H1 (cell line): ENCODE measurements around the gene MMP15. TPM values are rescaled to one million over a fixed set of nuclear protein-coding genes. Genes with fewer than 3 reads are reported as not detected.

Experiments
- BCL11A ChIP-seq, 2 experiments: IDR thresholded peaks; one replicate each; pipeline ENCODE4 v1.6.1; 2011; ENCODE audit warnings: low read depth in 2 of 2, low read length in 2 of 2, mild to moderate bottlenecking in 2 of 2
- CHD1 ChIP-seq: IDR thresholded peaks from 2 replicates; pipeline ENCODE4 v1.6.1; 2012; ENCODE audit warnings: low read depth, low read length, improper control_type of control experiment
- EZH2 ChIP-seq: fragments of 200-600 bp; sonication (generic); IDR thresholded peaks from 2 replicates; pipeline ENCODE4 v1.7.1; 2012; ENCODE audit warnings: low read depth, mild to moderate bottlenecking, moderate library complexity, low read length, inconsistent platforms; ENCODE audit not compliant: severe bottlenecking
- KDM4A ChIP-seq: IDR thresholded peaks from one replicate; pipeline ENCODE4 v1.7.1; 2012; ENCODE audit warnings: low read depth, mild to moderate bottlenecking, moderate library complexity, low read length, inconsistent platforms; ENCODE audit not compliant: severe bottlenecking
- SIN3A ChIP-seq, 2 experiments: IDR thresholded peaks in 1 of 2; conservative IDR thresholded peaks in 1 of 2; 2 replicates each; pipeline ENCODE4 v1.6.1; 2011 to 2012; ENCODE audit warnings: low read length in 2 of 2, improper control_type of control experiment in 1 of 2, low read depth in 1 of 2, mild to moderate bottlenecking in 1 of 2
- SP2 ChIP-seq: IDR thresholded peaks from 2 replicates; pipeline ENCODE4 v1.6.1; 2012; ENCODE audit warnings: mild to moderate bottlenecking, low read length, inconsistent platforms
- polyA plus RNA-seq, 7 experiments: library from polyadenylated mRNA; depleted of rRNA in 3 of 7; stranded (reverse) in 5 of 7; unstranded in 2 of 7; fragments of >200 nt in 5 of 7; fragments of 200-250 nt in 2 of 7; gene quantifications; 1 replicate in 5 of 7; 2 replicates in 1 of 7; 4 replicates in 1 of 7; pipeline versions ENCODE4 v1.2.1 to v1.2.3, GENCODE V29; 2011 to 2013; ENCODE audit warnings: missing spikeins in 2 of 7, mixed read lengths in 2 of 7
- total RNA-seq: library from RNA; stranded (reverse); fragmentation: NEBNext Ultra II Directional; extraction: Animal tissue kit (Norgen Biotek cat#: 25700); gene quantifications from 2 replicates; pipeline ENCODE4 v1.2.1, GENCODE V29; 2021
- TF ChIP-seq, protein P1 (sequence below): fragments of 300-600 bp; sonication (generic); IDR thresholded peaks from 2 replicates; pipeline ENCODE4 v1.7.1; 2012; ENCODE audit warnings: low read length, moderate library complexity, mild to moderate bottlenecking, inconsistent platforms; ENCODE audit not compliant: insufficient replicate concordance
- TF ChIP-seq, protein P2 (sequence below): IDR thresholded peaks from 2 replicates; pipeline ENCODE4 v1.6.1; 2012; ENCODE audit warnings: low read length, inconsistent platforms

MMP15 gene
- total and polyA plus RNA-seq, 2 of the 8 experiments (the other 6 are each of a cell fraction or from before 2014, with no cell fraction given), result 38.5 to 42.2 TPM

DNA sequence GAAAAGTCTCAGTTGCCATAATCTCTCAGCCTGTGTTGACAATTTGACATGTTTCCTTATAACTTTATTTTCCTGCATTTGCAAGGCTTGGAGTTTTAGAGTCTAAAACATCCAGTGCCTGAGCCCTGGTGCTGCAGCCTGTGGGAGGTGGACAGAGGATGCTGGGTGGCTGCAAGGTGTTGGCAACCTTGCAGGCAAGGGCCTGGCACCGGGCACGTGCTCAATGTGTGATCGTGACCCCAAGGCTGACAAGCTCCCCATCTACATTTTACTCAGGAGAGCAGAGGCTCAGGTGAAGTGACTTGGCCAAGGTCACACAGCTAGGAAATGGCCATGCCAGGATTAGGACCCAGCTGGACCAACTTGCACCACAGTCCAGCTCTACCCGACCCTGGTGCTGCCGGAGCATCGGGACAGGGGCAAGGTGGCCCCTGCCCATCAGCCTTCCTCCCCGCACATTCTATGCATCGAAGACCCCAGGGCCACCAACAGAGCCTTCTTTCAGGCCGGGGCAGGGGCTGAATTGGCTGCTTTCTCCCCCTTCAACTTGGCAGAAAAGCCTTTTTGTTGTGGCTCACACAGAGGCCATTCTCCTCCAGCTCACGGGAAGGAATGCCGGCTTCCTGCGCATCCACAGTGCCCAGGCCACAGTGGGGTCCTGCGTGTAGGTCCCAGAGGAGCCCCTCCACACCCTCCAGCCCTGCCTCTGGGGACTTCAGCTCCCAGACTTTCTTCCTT, 23.1 kb downstream of the MMP15 start (continued):
- TF ChIP-seq, protein P1, sequence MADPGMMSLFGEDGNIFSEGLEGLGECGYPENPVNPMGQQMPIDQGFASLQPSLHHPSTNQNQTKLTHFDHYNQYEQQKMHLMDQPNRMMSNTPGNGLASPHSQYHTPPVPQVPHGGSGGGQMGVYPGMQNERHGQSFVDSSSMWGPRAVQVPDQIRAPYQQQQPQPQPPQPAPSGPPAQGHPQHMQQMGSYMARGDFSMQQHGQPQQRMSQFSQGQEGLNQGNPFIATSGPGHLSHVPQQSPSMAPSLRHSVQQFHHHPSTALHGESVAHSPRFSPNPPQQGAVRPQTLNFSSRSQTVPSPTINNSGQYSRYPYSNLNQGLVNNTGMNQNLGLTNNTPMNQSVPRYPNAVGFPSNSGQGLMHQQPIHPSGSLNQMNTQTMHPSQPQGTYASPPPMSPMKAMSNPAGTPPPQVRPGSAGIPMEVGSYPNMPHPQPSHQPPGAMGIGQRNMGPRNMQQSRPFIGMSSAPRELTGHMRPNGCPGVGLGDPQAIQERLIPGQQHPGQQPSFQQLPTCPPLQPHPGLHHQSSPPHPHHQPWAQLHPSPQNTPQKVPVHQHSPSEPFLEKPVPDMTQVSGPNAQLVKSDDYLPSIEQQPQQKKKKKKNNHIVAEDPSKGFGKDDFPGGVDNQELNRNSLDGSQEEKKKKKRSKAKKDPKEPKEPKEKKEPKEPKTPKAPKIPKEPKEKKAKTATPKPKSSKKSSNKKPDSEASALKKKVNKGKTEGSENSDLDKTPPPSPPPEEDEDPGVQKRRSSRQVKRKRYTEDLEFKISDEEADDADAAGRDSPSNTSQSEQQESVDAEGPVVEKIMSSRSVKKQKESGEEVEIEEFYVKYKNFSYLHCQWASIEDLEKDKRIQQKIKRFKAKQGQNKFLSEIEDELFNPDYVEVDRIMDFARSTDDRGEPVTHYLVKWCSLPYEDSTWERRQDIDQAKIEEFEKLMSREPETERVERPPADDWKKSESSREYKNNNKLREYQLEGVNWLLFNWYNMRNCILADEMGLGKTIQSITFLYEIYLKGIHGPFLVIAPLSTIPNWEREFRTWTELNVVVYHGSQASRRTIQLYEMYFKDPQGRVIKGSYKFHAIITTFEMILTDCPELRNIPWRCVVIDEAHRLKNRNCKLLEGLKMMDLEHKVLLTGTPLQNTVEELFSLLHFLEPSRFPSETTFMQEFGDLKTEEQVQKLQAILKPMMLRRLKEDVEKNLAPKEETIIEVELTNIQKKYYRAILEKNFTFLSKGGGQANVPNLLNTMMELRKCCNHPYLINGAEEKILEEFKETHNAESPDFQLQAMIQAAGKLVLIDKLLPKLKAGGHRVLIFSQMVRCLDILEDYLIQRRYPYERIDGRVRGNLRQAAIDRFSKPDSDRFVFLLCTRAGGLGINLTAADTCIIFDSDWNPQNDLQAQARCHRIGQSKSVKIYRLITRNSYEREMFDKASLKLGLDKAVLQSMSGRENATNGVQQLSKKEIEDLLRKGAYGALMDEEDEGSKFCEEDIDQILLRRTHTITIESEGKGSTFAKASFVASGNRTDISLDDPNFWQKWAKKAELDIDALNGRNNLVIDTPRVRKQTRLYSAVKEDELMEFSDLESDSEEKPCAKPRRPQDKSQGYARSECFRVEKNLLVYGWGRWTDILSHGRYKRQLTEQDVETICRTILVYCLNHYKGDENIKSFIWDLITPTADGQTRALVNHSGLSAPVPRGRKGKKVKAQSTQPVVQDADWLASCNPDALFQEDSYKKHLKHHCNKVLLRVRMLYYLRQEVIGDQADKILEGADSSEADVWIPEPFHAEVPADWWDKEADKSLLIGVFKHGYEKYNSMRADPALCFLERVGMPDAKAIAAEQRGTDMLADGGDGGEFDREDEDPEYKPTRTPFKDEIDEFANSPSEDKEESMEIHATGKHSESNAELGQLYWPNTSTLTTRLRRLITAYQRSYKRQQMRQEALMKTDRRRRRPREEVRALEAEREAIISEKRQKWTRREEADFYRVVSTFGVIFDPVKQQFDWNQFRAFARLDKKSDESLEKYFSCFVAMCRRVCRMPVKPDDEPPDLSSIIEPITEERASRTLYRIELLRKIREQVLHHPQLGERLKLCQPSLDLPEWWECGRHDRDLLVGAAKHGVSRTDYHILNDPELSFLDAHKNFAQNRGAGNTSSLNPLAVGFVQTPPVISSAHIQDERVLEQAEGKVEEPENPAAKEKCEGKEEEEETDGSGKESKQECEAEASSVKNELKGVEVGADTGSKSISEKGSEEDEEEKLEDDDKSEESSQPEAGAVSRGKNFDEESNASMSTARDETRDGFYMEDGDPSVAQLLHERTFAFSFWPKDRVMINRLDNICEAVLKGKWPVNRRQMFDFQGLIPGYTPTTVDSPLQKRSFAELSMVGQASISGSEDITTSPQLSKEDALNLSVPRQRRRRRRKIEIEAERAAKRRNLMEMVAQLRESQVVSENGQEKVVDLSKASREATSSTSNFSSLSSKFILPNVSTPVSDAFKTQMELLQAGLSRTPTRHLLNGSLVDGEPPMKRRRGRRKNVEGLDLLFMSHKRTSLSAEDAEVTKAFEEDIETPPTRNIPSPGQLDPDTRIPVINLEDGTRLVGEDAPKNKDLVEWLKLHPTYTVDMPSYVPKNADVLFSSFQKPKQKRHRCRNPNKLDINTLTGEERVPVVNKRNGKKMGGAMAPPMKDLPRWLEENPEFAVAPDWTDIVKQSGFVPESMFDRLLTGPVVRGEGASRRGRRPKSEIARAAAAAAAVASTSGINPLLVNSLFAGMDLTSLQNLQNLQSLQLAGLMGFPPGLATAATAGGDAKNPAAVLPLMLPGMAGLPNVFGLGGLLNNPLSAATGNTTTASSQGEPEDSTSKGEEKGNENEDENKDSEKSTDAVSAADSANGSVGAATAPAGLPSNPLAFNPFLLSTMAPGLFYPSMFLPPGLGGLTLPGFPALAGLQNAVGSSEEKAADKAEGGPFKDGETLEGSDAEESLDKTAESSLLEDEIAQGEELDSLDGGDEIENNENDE, result no peak
- TF ChIP-seq EZH2 (no peak), KDM4A (no peak), CHD1 (no peak), SP2 (no peak), SIN3A (conservative IDR thresholded peaks at IDR 0.05 in 1 of 2, IDR thresholded peaks at IDR 0.05 in 1 of 2; ENCODE audit: low read depth in 1 of 2, low read length in 2 of 2) (no peak), BCL11A (IDR thresholded peaks at IDR 0.05; ENCODE audit: low read depth in 2 of 2, low read length in 2 of 2) (no peak)
- TF ChIP-seq, protein P2, sequence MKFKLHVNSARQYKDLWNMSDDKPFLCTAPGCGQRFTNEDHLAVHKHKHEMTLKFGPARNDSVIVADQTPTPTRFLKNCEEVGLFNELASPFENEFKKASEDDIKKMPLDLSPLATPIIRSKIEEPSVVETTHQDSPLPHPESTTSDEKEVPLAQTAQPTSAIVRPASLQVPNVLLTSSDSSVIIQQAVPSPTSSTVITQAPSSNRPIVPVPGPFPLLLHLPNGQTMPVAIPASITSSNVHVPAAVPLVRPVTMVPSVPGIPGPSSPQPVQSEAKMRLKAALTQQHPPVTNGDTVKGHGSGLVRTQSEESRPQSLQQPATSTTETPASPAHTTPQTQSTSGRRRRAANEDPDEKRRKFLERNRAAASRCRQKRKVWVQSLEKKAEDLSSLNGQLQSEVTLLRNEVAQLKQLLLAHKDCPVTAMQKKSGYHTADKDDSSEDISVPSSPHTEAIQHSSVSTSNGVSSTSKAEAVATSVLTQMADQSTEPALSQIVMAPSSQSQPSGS, result no peak
